NCI-H2196 treated with DMSO at 0.1 percent for 48 hours (cell line): ENCODE measurements around the gene KISS1R.
A peak's percentile ranks its signal among the peaks of the same experiment; 100 is the strongest.
"Not testable (repeated sequence)": the region's sequence is repeated elsewhere in the genome, so short reads cannot be mapped to it uniquely, and the experiment has no call there.

ENCODE experiments used
- DNase-seq: peaks from one replicate; lab custom pipeline; 2025; ENCODE audit not compliant: unreplicated experiment; lab: John Stamatoyannopoulos, UW

The KISS1R gene

GRCh38 chr19:917323-918151 is at the start of gene KISS1R:
Gene KISS1R, plus strand, starts transcription at chr19:917333. Its CDS starts 170 bp downstream, at chr19:917503.
- DNase-seq = peak; percentile 67

- no peak for DNase-seq
Observed at GRCh38 chr19:867855-868457, 49.2 kb upstream of the KISS1R start.

DNA sequence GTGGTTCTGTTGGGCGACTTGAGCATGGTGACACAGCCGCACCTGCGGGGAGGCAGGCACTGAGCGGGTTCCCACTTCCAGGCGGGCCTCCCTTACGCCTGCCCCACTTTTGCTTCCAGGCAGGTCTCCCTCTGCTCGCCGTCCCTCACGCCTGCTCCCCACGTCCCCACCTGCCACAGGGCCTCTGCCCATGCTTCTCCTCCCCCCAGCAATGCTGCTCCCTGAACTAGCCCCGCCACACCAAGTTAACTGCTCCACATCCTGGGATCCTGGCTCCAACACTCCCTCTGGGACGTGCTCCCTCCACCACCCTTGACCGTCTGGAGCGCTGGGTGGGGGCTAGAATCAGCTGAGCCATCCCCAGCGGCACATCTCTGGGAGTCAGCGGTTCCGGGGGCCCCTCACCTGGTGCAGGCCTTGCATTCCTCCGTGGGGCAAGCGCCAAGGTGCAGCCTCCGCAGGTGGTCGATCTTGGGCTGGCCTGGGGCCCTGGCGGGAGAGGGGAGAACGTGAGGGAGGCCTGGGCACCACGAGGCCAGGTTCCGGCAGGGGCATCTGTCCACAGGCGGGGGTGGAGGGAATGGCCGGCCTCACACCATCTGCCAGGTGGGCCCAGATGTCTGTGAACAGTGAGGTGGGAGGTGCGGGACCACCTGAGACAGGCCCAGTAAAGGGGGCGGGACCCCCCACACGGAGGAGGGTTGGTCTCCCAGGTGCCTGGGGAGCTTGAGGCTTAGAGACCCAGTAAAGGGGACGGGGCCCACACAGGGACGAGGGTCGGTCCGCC is 48.5 kb upstream of the KISS1R start:
- DNase-seq = no peak

- no peak for DNase-seq
Observed at GRCh38 chr19:869245-870177, 47.6 kb upstream of the KISS1R start.

DNA sequence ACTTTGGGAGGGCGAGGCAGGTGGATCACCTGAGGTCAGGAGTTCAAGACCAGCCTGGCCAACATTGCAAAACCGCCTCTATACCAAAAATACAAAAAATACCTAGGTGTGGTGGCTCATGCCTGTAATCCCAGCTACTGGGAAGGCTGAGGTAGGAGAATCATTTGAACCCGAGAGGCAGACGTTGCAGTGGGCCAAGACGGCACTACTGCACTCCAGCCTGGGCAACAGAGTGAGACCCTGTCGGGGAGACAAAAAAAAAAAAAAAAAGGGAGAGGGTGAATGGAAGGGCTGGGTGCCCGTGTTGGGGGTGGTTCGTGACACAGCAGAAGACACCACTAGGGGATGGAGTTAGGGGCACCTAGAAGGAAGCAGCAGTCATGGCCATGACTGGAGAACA is 46.8 kb upstream of the KISS1R start:
- DNase-seq = no peak

DNA sequence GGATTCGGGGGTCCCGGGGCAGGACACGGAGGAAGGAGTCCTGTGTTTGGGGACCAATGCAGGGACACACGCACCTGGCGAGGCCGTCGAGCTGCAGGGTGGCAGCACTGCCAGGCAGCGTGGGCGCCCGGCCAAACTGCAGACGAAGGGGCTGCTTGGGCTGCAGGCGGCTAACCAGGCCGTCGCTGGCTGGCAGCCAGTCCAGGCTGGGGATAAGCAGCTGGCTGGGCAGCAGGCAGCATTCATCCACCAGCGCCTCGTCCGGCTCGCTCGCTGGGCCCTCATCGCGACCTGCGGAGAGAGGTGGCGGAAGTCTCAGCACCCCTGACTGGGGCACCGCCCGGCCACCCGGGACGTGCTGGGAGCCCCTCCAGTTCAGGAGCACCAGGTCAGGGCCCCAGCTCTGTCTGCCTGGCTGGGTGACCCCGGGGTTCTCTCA is 46.2 kb upstream of the KISS1R start:
- peak; percentile 71 for DNase-seq

GRCh38 chr19:871446-872265 is 45.5 kb upstream of the KISS1R start:
- DNase-seq = no peak

DNA sequence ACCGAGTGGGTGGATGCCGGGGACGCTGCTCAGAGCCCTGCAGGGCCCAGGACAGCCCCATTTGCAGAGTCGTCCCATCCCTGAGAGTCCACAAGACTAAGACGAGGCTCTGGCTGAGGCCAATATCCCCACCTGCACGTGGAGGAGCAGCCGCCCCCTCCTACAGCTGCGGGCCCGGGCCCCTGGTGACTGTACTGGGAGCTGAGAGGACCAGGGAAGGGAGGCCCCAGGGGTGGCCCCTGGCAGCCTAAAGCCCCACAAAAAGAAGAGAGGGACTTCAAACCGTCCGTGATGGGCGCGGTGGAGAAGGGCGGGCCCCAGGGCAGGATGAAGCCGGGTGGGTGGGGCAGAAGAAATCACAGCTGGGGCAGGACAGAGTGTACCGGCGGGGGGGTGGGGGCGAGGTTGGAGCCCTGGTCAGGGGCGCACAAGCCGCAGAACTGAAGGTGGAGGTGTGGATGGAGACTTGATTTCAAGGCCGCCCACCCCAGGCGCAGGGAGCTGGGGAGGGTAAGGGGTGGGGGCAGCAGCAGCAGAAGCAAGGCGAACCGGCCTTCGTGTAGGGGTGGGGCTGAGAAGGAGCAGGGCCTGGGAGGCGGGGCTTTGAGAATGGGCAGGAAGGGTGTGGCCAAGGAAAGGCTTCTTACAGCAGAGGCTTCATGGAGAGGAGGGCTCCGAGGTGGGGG is 44.7 kb upstream of the KISS1R start:
- no peak for DNase-seq

- no peak for DNase-seq
Observed at GRCh38 chr19:873084-873483, 44.0 kb upstream of the KISS1R start.

GRCh38 chr19:873561-874041 is 43.5 kb upstream of the KISS1R start:
- no peak for DNase-seq

- DNase-seq = no peak
Observed at GRCh38 chr19:875265-875879, 41.8 kb upstream of the KISS1R start.

GRCh38 chr19:876089-876488 is 41.0 kb upstream of the KISS1R start:
- no peak for DNase-seq

DNA sequence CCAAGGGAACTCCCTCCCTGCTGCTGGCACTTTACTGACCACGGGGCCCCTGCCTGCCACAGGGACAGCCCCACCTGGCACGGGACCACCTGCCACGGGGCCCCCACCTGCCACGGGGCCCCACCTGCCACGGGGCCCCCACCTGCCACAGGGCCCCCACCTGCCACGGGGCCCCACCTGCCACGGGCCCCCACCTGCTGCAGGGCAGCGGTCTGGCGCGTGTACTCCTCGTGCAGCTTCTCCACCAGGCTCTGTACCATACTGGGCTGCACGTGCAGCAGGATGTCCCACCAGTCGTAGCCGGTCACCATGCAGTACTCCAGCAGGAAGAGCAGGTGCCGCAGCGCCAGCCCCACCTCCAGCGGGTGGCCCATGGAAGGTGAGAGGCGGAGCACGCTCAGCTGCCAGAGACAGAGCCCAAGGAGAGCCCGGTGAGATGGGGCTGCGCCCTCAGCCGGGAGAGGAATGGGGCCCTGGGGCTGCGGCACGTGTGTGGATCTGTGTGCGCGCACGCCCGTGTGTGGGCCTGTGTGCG is 40.3 kb upstream of the KISS1R start:
- no peak for DNase-seq

GRCh38 chr19:877992-878660 is 39.0 kb upstream of the KISS1R start:
- DNase-seq = not testable (repeated sequence)

GRCh38 chr19:878751-879561 is 38.2 kb upstream of the KISS1R start:
- DNase-seq = not testable (repeated sequence)

DNA sequence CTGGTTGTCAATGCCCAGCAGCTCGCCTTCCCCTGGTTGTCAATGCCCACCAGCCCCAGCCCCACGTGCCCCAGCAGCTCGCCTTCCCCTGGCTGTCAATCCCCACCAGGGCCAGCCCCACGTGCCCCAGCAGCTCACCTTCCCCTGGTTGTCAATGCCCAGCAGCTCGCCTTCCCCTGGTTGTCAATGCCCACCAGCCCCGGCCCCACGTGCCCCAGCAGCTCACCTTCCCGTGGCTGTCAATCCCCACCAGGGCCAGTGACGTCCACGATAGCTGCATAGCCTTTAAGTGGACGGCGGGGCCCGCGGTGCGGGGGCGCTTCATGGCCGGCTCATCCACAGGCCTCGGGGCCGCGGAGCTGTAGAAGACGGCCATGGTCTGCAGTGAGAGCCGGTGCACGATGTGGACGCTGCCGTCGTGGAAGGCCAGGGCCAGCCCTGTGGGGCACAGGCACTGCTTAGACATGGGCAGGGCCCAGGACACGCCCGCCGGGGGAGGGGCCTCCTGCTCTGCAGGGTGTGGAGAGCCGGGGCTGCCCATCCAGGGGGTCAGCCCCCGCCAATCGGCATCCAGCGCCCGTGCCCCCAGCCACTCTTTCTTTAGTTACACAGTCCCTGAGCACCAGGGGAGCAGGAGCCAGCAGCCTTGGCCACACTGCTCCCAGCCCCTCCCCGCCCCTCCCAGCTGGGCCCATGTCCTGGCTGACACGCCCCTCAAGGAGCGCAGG is 37.3 kb upstream of the KISS1R start:
- no peak for DNase-seq
